Stimulated activated CD8-positive, alpha-beta memory T cell treated with anti-CD3 and anti-CD28 coated beads, Interleukin-15, amount 100 ng/mL, for 24 hours (primary cell): ENCODE results near the gene DIPK1A.

Source experiments
- DNase-seq: peaks from one replicate; pipeline ENCODE4 v3.0.0-alpha.2; 2020; ENCODE audit warnings: low read depth

DIPK1A gene

DNA sequence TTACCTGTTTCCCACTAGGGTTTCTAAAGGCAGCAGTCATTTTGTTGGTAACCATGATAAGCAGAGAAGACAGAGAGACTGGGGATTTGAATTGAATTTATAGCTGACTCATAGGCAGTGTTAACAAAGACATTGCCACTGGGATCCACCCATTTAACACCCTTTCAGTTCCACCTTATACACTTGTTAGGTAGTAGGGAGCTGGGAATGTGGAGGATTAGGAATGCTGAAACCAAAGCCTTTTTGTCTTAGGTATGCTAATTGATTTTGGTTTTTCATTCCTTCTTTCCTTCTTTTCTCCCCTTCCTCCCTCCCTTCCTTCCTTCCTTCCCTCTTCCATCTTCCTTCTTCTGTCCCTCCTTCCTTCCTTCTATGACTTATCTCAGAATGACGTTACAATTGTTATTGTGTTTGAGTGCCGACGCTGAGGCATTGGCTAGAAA lies 168.9 kb downstream of the DIPK1A start:
- no peak for DNase-seq
